Sigmoid colon (tissue), 4 donors: ENCODE data around the gene CCDC91.

Source experiments
- CTCF ChIP-seq, 4 experiments: fragments of 450-650 bp in 3 of 4; fragments of 200-600 bp in 1 of 4; IDR thresholded peaks; one replicate each; pipeline ENCODE4 v1.5.1; 2016 to 2019; ENCODE audit warnings: antibody characterized with exemption in 4 of 4, mild to moderate bottlenecking in 3 of 4, moderate library complexity in 2 of 4
- EP300 ChIP-seq, 4 donors: sonication (generic); formaldehyde crosslinking; IDR thresholded peaks; one replicate each; pipeline ENCODE4 v1.6.1; 2017; ENCODE audit warnings: antibody characterized with exemption in 4 of 4
- POLR2A ChIP-seq, 2 donors: fragments of 450-650 bp; IDR thresholded peaks; one replicate each; pipeline ENCODE4 v1.6.1; 2016; ENCODE audit warnings: antibody characterized with exemption in 2 of 2, mild to moderate bottlenecking in 2 of 2, moderate library complexity in 2 of 2
- POLR2AphosphoS5 ChIP-seq, 4 donors: sonication (generic); formaldehyde crosslinking; IDR thresholded peaks; one replicate each; pipeline ENCODE4 v1.6.1; 2017; ENCODE audit warnings: antibody characterized with exemption in 4 of 4

GRCh38 chr12:28457785-28458184 is 267.5 kb downstream of the CCDC91 start:
- TF ChIP-seq EP300 (IDR thresholded peaks at IDR 0.05) (no peak), POLR2A (IDR thresholded peaks at IDR 0.05) (no peak), CTCF (IDR thresholded peaks at IDR 0.05) (no peak), POLR2AphosphoS5 (IDR thresholded peaks at IDR 0.05) (no peak)
